Measurements from ENCODE around the gene KCNG3.

Gene KCNG3

DNA sequence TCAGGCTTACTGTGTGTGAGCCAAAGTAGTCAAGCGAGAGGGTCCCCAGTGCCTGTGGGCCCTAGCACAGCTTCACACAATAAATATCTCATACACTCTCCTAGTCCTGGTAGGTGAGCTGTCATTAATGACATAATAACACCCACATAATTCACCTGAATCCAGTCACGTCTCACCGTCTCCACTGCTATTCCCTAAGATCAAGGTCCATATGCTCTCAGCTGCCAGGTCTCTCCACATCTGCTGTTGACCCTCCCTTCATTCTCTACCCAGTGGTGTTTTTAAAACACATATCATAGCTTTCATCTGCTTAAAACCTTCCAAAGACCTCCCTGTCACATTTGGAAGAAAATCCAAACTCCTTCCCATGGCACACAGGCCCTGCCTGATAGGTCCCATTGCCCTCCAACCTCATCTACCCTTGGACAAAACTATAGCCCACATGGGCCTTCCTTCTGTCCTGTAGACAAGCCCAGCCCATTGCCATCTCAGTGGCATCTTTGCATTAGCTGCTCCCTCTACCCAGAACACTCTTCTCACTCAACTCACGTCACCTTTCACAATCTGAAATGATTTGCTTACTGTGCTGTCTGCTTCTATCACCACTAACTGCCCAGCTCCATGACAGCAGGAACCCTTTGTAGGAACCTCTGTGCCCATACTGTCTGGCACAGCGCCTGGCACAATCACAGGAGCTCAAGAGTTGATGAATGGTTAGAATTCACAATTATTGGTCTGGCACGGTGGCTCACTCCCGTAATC is 7.5 kb downstream of the KCNG3 start:
- DNase-seq (ENCODE audit: low read depth in 2 of 2): no peak

DNA sequence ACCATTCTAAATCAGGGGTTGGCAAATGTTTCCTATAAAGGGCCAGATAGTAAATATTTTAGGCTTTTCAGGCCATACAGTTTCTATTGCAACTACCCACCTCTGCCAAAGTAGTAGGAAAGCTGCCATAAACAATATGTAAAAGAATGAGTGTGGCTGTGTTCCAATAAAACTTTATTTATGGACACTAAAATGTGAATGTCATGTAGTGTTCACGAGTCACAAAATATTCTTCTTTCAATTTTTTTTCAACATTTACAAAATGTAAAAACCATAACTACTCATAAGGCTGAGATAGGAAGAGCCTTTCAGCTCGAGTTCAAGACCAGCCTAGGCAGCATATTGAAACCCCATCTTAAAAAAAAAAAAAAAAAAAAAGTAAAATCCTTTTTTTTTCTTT is 13.4 kb downstream of the KCNG3 start:
- no peak for DNase-seq (ENCODE audit: low read depth in 2 of 2)

DNA sequence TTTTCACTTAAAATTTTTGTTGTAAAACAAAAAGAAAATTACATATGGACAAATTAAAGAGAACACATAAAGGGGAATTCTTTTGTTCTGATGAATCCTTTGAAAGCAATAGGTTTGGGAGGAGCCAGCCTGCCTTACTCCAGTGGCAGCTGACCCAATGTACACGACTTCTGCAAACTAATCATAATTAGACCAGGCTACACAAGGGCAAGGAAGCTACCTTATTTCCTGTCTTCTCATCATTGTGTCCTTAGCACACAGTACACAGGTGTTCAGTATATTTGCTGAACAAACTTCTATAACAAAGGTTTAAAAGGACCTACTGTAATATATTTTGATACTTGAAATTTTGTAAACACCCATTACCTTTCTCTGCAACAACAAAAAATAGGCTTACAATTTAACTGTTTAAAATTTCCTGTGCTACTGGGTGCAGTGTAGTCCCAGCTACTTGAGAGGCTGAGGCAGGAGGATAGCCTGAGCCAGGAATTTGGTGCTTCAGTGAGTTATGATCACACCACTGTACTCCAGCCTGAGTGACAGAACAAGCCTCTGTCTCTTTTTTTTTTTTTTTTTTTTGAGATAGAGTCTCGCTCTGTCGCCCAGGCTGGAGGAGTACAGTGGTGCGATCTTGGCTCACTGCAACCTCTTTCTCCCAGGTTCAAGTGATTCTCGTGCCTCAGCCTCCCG is 18.9 kb downstream of the KCNG3 start:
- no peak for DNase-seq (ENCODE audit: low read depth in 2 of 2)

DNA sequence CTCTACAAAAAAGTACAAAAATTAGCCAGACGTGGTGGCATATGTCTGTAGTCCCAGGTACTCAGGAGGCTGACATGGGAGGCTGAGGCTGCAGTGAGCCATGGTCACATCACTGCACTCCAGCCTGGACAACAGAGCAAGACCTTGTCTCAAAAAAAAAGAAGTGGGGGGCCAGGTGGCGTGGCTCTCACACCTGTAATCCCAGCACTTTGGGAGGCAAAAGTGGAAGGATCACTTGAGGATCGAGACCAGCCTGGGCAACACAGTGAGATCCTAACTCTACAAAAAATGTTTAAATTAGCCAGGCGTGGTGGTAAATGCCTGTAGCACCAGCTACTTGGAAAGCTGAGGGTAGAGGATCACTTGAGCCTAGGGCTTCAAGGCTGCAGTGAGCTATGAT is 23.1 kb downstream of the KCNG3 start:
- DNase-seq (ENCODE audit: low read depth in 2 of 2): no peak

DNA sequence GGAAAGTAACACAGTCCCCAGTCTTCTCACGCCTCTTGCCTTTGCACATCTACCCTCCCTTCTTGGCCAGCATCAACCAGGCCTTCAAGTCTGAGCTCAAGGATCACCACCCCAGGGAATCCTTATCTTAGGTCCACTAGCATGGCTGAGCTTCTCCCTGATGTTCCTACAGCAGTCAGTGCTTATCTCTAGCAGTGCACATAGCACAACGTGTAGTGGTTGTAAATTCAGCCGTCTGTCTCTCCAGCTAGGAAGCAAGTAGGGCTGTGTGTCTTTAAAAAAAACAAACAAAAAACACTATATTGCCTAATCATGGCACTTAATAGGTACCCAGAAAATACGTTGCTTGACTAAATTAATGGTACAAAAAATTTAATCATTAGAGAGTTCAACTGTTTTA is 29.2 kb downstream of the KCNG3 start:
- no peak for DNase-seq (ENCODE audit: low read depth in 2 of 2)

GRCh38 chr2:42463570-42463969 is 30.2 kb downstream of the KCNG3 start:
- no peak for DNase-seq (ENCODE audit: low read depth in 2 of 2)

- DNase-seq (ENCODE audit: low read depth in 2 of 2): no peak
These were observed 34.5 kb downstream of the KCNG3 start for GRCh38 chr2:42459296-42459695.

GRCh38 chr2:42458396-42458795 is 35.4 kb downstream of the KCNG3 start:
- DNase-seq (ENCODE audit: low read depth in 2 of 2): no peak

DNA sequence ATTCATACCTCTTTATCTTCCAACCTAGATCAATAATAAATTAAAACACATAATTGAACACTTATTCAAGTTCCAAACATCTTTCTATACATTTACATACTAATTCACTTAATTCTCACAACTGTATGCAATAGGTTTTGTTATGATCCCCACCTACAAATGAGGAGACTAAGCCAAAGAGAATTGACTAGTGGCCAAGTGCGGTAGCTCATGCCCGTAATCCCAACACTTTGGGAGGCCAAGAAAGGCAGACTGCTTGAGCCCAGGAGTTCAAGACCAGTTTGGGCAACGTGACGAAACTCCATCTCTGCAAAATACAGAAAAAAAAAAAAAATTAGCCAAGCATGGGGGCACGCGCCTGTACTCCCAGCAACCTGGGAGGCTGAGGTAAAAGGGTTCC is 36.8 kb downstream of the KCNG3 start:
- no peak for DNase-seq (ENCODE audit: low read depth in 2 of 2)

- DNase-seq (ENCODE audit: low read depth in 2 of 2): no peak
These were observed 37.5 kb downstream of the KCNG3 start for GRCh38 chr2:42456126-42456839.

DNA sequence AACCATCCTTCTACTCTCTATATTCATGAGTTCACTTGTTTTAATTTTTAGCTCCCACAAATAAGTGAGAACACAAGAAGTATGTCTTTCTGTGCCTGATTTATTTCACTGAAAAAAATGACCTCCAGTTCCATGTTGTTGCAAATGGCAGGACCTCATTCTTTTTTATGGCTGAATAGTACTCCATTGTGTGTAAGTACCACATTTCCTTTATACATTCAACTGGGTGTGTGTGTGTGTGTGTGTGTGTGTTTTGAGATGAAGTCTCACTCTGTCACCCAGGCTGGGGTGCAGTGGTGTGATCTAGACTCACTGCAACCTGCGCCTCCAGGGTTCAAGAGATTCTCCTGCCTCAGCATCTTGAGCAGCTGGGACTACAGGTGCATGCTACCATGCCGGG is 41.2 kb downstream of the KCNG3 start:
- no peak for DNase-seq (ENCODE audit: low read depth in 2 of 2)

DNA sequence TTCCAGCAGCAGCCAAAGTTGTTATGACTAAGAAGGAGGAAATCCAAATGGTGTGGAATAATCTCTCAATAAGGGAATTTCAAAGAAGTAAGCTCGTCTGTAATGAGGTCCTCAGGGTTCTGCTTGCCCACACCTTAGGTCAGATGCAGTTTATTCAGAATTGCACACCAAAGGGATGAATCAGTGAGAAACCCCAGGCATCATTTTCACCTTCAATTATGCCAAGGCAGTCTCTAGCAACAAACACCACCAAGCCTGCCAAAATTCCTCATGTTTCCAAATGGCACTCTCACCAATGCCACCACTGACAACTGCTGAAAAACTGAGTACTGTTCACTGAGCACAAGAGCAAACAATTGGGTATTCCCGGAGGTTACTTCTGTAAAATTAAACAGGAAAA is 43.6 kb downstream of the KCNG3 start:
- no peak for DNase-seq (ENCODE audit: low read depth in 2 of 2)

GRCh38 chr2:42449163-42450087 is 44.4 kb downstream of the KCNG3 start:
- DNase-seq (ENCODE audit: low read depth in 2 of 2): no peak

GRCh38 chr2:42448163-42448562 is 45.6 kb downstream of the KCNG3 start:
- no peak for DNase-seq (ENCODE audit: low read depth in 2 of 2)

DNA sequence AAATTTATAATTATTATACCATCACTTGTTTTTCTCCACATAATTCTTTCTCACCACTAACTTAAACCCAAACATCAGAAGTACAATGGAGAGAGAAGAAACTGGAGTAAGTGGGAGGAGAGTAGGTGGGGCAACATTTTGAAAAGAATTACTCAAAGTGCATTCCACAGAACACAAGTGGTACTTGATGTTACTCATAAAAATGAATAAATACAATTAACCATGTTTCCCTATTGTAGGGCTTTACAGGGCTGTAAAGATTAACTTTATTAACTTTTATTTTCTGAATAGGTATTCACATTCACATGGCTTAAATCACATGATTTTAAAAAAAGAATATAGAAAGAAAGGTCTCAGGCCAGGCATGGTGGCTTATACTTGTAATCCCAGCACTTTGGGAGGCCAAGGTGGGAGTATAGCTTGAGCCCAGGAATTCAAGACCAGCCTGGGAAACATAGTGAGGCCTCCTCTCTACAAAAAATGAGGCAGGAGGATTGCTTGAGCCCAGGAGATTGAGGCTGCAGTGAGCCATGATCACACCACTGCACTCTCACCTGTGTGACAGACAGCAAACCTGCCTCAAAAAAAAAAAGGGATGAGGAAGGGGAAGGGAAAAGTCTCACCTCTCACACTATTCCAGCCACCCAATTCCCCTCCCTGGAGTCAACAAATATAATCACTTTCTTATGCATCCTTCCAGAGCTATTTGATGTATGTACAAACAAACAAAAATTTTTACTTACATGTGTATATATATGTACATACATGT is 47.1 kb downstream of the KCNG3 start:
- no peak for DNase-seq (ENCODE audit: low read depth in 2 of 2)

DNA sequence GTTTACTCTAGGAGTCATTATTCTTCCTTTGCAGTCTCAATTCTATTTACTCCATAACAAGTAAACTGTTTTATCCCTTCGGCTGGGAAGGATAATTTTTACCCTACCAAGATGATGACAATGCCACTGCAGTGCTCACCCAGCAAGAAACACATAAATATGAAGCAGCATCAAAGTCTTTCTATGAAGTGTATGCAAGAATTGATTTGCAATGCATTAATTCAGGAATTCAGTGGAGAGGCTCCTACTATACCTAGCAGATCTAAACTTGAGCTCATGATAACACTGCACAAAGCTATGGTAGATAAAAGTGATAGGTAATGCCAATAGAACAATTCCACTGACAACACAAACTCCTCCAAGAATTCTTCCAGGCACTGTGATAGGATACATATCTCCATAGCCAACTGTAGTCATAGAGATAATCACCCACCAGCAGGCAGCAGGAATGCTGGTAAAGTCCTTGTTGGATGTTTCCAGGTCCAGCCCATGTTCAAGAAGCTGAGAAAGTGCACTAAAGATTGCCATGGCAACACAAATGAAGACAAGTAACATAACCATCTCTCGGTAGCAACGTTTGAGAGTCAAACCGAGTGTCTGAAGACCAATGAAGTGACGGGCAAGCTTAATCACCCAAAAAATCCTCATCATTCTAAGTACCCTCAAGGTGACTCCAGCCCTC is 49.9 kb downstream of the KCNG3 start:
- DNase-seq (ENCODE audit: low read depth in 2 of 2): no peak

DNA sequence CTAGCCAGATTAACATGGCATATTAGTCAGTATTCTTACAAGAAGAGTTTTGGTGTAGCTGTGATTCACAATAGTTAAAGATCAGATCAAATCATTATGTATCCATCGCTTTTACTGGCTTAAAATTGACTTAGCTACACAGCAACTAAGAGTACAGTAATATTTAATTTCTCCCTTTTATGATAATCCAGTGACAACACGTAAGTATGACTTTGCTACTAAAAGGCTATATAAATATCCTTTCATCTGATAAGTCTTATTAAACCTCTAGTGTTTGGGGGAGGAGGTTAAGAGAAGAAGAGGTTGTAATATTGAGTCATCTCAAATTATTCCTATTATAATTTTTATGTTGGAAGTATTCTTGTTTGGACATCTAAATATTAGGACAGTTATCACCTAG is 51.0 kb downstream of the KCNG3 start:
- DNase-seq (ENCODE audit: low read depth in 2 of 2): no peak

GRCh38 chr2:42438685-42439084 is 55.1 kb downstream of the KCNG3 start:
- DNase-seq (ENCODE audit: low read depth in 2 of 2): no peak

DNA sequence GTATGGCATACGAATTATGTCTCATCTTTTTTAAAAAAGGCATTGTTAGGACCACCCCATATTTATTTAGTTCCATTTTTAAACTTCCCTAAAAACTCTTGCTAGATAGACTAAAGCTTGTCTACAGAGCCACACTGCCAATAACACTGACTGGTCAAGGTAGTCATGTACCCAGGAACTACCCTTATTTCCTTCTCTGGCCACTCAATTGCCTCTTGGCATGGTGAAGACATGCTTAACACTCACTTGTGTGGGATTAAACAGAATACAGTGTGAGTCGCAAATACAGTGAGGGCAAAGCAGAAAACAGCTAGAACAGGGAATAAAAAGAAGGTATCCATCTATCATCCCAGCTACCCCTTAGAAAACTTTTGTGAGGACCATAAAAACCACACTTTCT is 57.4 kb downstream of the KCNG3 start:
- DNase-seq (ENCODE audit: low read depth in 2 of 2): no peak

DNA sequence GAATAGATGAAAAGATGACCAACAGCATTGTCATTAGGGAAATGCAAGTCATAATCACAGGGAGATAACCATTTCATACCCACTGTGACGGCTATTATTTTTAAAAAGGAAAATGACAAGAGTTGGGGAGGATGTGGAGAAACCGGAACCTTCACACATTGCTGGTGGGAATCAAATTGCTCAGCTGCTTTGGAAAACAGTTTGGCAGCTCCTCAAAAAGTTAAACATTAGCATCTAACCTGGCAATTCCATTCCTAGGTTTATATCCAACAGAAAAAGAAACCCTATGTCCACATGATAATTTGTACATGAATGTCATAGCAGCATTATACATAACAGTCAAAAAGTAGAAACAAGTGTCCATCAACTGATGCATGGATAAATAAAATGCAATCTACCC is 58.2 kb downstream of the KCNG3 start:
- no peak for DNase-seq (ENCODE audit: low read depth in 2 of 2)

- DNase-seq (ENCODE audit: low read depth in 2 of 2): no peak
These were observed 63.6 kb downstream of the KCNG3 start for GRCh38 chr2:42430188-42430587.

Measured in stimulated activated CD4-positive, alpha-beta T cell treated with anti-CD3 and anti-CD28 coated beads, Interleukin-12 subunit alpha, Interleukin-12 subunit beta, amount 100 ng/mL, for 24 hours (primary cell).